CD4-positive, alpha-beta T cell (primary cell): ENCODE data around the gene MYADM. TPM values are rescaled to one million over a fixed set of nuclear protein-coding genes. Genes with fewer than 3 reads are reported as not detected.

ENCODE experiments used
- ATAC-seq: fragments of 200-7000 bp; cut with Tn5 transposase; one replicate; pipeline ENCODE4 v1.10.0; 2022; ENCODE audit warnings: mild to moderate bottlenecking; ENCODE audit not compliant: poor library complexity
- CTCF ChIA-PET: fragments of 350-600 bp; sonication (Branson Sonifier 250); formaldehyde crosslinking; loops from one replicate; lab custom pipeline; 2021; ENCODE audit warnings: antibody characterized with exemption, inconsistent platforms; lab: Charles Lee
- POLR2A ChIA-PET: fragments of 350-600 bp; sonication (Branson Sonifier 250); formaldehyde crosslinking; loops from one replicate; lab custom pipeline; 2021; ENCODE audit warnings: antibody characterized with exemption, inconsistent platforms; lab: Charles Lee
- DNase-seq, 14 experiments: peaks; one replicate each; pipeline ENCODE4 v3.0.0-alpha.2; 2013 to 2020; ENCODE audit warnings: mixed read lengths in 2 of 14
- H3K27ac ChIP-seq, 2 donors: one replicate each; pipeline versions ENCODE4 v1.5.1 to v1.7.0; 2013; ENCODE audit warnings: low read length in 2 of 2, low read depth in 1 of 2, mild to moderate bottlenecking in 1 of 2
- H3K27me3 ChIP-seq, 2 experiments: 1 replicate in 1 of 2; 2 replicates in 1 of 2; pipeline versions ENCODE4 v1.6.1 to v1.7.0; 2013; ENCODE audit warnings: low read length in 2 of 2, control low read depth in 1 of 2, mild to moderate bottlenecking in 1 of 2, moderate library complexity in 1 of 2; ENCODE audit not compliant: insufficient read depth in 2 of 2, control insufficient read depth in 1 of 2
- H3K36me3 ChIP-seq: one replicate; pipeline ENCODE4 v1.6.1; 2013; ENCODE audit warnings: low read length, control low read depth; ENCODE audit not compliant: insufficient read depth
- H3K4me1 ChIP-seq: one replicate; pipeline ENCODE4 v1.6.1; 2013; ENCODE audit warnings: low read length, control low read depth; ENCODE audit not compliant: insufficient read depth
- H3K4me3 ChIP-seq: one replicate; pipeline ENCODE4 v1.5.1; 2013; ENCODE audit warnings: mild to moderate bottlenecking, low read length, moderate library complexity
- H3K9me3 ChIP-seq, 2 experiments: 1 replicate in 1 of 2; 2 replicates in 1 of 2; pipeline versions ENCODE4 v1.6.1 to v1.7.0; 2013; ENCODE audit warnings: low read length in 2 of 2, mild to moderate bottlenecking in 2 of 2, control low read depth in 1 of 2, moderate library complexity in 1 of 2; ENCODE audit not compliant: control insufficient read depth in 1 of 2, insufficient read depth in 1 of 2
- H3K27ac Mint-ChIP-seq: one replicate; pipeline ENCODE4 v1.8.0; 2020; ENCODE audit warnings: mixed read lengths
- H3K27me3 Mint-ChIP-seq: one replicate; pipeline ENCODE4 v1.8.0; 2021; ENCODE audit warnings: mixed read lengths
- H3K36me3 Mint-ChIP-seq: one replicate; pipeline ENCODE4 v1.8.0; 2021; ENCODE audit warnings: low read depth, mixed read lengths
- H3K4me1 Mint-ChIP-seq: one replicate; pipeline ENCODE4 v1.8.0; 2021; ENCODE audit warnings: low read depth, mixed read lengths
- H3K4me3 Mint-ChIP-seq: one replicate; pipeline ENCODE4 v1.8.0; 2020; ENCODE audit warnings: mild to moderate bottlenecking, mixed read lengths
- H3K9me3 Mint-ChIP-seq: one replicate; pipeline ENCODE4 v1.8.0; 2020; ENCODE audit warnings: mixed read lengths
- intact Hi-C, 2 experiments: fragments of 100-400 bp; cut with DNase I in 1 of 2; cut with micrococcal nuclease in 1 of 2; formaldehyde crosslinking; loops; one replicate each; pipeline versions ENCODE4 v1.15.1 to v1.9.0; 2023 to 2025; cut with DNase I, micrococcal nuclease
- total RNA-seq, 174 experiments: library from RNA in 2 of 174; stranded (reverse) in 2 of 174; gene quantifications; one replicate each; pipeline ENCODE4 v1.2.3 and lab custom pipeline; 2021 to 2026
- TF ChIP-seq, protein P1 (sequence below): fragments of 200-600 bp; IDR thresholded peaks from one replicate; pipeline ENCODE4 v1.8.0; 2022; ENCODE audit warnings: antibody characterized with exemption, mild to moderate bottlenecking

The MYADM gene
- total RNA-seq, 2 experiments from 2014 or later = 444 to 448 TPM

DNA sequence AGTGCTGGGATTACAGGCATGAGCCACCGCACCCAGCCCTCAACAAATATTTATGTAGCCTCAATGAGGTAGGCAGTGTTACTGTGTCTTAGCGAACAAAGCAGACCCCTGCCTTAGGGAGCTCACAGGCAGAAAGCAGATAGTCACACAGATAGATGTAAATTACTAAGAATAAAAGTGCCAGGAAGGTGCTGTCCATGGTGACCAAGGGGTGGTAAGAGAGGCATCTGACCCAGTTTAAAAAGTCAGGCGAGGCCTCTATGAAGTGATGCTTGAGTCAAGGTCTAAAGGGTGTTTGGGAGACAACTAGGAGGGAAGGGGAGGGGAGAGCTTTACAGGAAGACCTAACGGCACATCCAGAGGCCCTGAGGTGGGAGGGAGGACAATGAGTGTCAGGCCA lies 29.0 kb downstream of the MYADM start:
- intact Hi-C loops = loop anchor here in 1 of 2 experiments (10.0 kb wide), 1 partner anchor 302 kb away; no protein-coding TSS in a partner anchor
- Mint-ChIP-seq H3K4me1 (peaks cover 5% of the 10 kb centered on the region), H3K4me3 (no peak overlapping the region), H3K9me3 (no peaks in the 10 kb centered on the region), H3K36me3 (no peaks in the 10 kb centered on the region), H3K27ac (no peak overlapping the region), H3K27me3 (peaks cover 82% of the 10 kb centered on the region)
- peaks cover 0 to 28% of the 10 kb centered on the region in 2 experiments for H3K9me3 ChIP-seq
- ChIA-PET POLR2A (no interaction called here), CTCF (no interaction called here)
- H3K36me3 ChIP-seq = no peaks in the 10 kb centered on the region
- H3K27ac ChIP-seq = no peak overlapping the region
- no peak for ATAC-seq
- no peaks in the 10 kb centered on the region for H3K4me1 ChIP-seq
- DNase-seq = no peak
- H3K4me3 ChIP-seq = no peak overlapping the region
- peaks cover 39% of the 10 kb centered on the region in 2 experiments for H3K27me3 ChIP-seq
- TF ChIP-seq, protein P1, sequence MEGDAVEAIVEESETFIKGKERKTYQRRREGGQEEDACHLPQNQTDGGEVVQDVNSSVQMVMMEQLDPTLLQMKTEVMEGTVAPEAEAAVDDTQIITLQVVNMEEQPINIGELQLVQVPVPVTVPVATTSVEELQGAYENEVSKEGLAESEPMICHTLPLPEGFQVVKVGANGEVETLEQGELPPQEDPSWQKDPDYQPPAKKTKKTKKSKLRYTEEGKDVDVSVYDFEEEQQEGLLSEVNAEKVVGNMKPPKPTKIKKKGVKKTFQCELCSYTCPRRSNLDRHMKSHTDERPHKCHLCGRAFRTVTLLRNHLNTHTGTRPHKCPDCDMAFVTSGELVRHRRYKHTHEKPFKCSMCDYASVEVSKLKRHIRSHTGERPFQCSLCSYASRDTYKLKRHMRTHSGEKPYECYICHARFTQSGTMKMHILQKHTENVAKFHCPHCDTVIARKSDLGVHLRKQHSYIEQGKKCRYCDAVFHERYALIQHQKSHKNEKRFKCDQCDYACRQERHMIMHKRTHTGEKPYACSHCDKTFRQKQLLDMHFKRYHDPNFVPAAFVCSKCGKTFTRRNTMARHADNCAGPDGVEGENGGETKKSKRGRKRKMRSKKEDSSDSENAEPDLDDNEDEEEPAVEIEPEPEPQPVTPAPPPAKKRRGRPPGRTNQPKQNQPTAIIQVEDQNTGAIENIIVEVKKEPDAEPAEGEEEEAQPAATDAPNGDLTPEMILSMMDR = no peak

- Histone ChIP-seq H3K36me3 (no peaks in the 10 kb centered on the region), H3K27me3 (peaks cover 33 to 35% of the 10 kb centered on the region in 2 experiments), H3K4me1 (no peaks in the 10 kb centered on the region), H3K9me3 (peaks cover 0 to 24% of the 10 kb centered on the region in 2 experiments), H3K27ac (no peak overlapping the region), H3K4me3 (no peak overlapping the region)
- no peak for ATAC-seq
- no peaks in the 10 kb centered on the region for H3K36me3 Mint-ChIP-seq
- H3K27me3 Mint-ChIP-seq = peaks cover 84% of the 10 kb centered on the region
- intact Hi-C loops = loop anchor here in 1 of 2 experiments (10.0 kb wide), 1 partner anchor 303 kb away; no protein-coding TSS in a partner anchor
- H3K4me1 Mint-ChIP-seq = peaks cover 5% of the 10 kb centered on the region
- TF ChIP-seq, protein P1 = no peak
- CTCF ChIA-PET = no interaction called here
- POLR2A ChIA-PET = no interaction called here
- no peak overlapping the region for H3K27ac Mint-ChIP-seq
- no peak for DNase-seq
- H3K9me3 Mint-ChIP-seq = peaks cover 3% of the 10 kb centered on the region
- H3K4me3 Mint-ChIP-seq = no peak overlapping the region
Measured at GRCh38 chr19:53897459-53897858, 29.8 kb downstream of the MYADM start.

GRCh38 chr19:53898166-53898565 lies 30.5 kb downstream of the MYADM start:
- Mint-ChIP-seq H3K9me3 (peaks cover 5% of the 10 kb centered on the region), H3K27ac (no peak overlapping the region), H3K4me1 (peaks cover 5% of the 10 kb centered on the region), H3K4me3 (no peak overlapping the region), H3K27me3 (peaks cover 84% of the 10 kb centered on the region), H3K36me3 (no peaks in the 10 kb centered on the region)
- H3K4me3 ChIP-seq = no peak overlapping the region
- DNase-seq = no peak
- TF ChIP-seq, protein P1 = no peak
- H3K36me3 ChIP-seq = no peaks in the 10 kb centered on the region
- ATAC-seq = no peak
- ChIA-PET CTCF (no interaction called here), POLR2A (no interaction called here)
- H3K4me1 ChIP-seq = no peaks in the 10 kb centered on the region
- H3K27me3 ChIP-seq = peaks cover 27 to 31% of the 10 kb centered on the region in 2 experiments
- intact Hi-C loops = loop anchor here in 1 of 2 experiments (10.0 kb wide), 1 partner anchor 303 kb away; no protein-coding TSS in a partner anchor
- peaks cover 0 to 24% of the 10 kb centered on the region in 2 experiments for H3K9me3 ChIP-seq
- H3K27ac ChIP-seq = no peak overlapping the region
